ENCODE results near the gene PPIL4. TPM values are rescaled to one million over a fixed set of nuclear protein-coding genes. Genes with fewer than 3 reads are reported as not detected.

Gene PPIL4
- total and polyA plus RNA-seq, 2 donors (not counting 1 experiment from before 2014, with no cell fraction given) = 3.1 to 34.3 TPM

DNA sequence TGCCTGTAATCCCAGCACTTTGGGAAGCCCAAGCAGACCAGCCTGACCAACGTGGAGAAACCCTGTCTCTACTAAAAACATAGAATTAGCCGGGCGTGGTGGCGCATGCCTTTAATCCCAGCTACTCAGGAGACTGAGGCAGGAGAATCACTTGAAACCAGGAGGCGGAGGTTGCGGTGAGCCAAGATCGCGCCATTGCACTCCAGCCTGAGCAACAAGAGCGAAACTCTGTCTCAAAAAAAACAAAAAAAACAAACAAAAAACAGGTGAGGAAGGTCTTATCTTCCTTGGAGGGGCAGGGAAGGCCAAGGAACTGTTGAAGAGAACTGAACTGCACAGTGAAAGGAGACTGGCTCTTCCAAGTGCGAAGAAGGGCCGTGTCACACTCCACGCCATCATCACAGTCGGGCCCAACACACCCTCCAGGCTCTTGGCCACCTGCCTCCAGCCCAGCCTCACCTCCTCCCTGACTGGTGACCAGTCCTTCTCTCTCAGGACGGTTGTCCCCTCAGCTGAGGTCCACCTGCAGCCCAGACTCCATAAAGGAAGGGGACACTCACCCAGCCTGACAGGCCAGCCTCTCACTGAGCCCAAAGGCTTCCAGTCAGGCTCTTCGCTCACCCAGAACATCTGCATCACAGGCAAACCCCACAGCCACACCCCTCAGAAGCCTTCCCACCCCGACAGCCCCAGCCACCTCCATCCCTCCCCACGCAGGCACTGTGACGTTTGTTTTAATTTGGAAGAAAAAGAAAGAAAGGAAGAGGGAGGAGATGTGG lies 65.2 kb downstream of the PPIL4 start:
- no peaks in the 10 kb centered on the region for H3K27me3 ChIP-seq (replicated peaks in 1 of 4; ENCODE audit: control extremely low read depth in 1 of 4, control insufficient read depth in 3 of 4, insufficient read depth in 4 of 4, low read length in 3 of 4)
- ATAC-seq (ENCODE audit: low read depth) (no peak), DNase-seq (peak; percentile 80)
- H2AFZ ChIP-seq (ENCODE audit: insufficient read depth, low read depth, low read length, poor library complexity, severe bottlenecking) = peak overlapping the region; percentile 49
- Mint-ChIP-seq H3K4me3 (peak overlapping the region; percentile 94), H3K27ac (peak overlapping the region; percentile 99), H3K27me3 (no peaks in the 10 kb centered on the region), H3K9me3 (ENCODE audit: insufficient read depth) (no peaks in the 10 kb centered on the region), H3K4me1 (peaks cover 76% of the 10 kb centered on the region)
- peaks cover 70% of the 10 kb centered on the region for H3K79me2 ChIP-seq (ENCODE audit: control insufficient read depth, insufficient read depth, low read length)
- intact Hi-C loops (cut with micrococcal nuclease) = no loop called here
- peak overlapping the region; percentile 94 to 98 for H3K27ac ChIP-seq (ENCODE audit: low read length in 2 of 2)
- peaks cover 72 to 93% of the 10 kb centered on the region in 2 donors for H3K4me1 ChIP-seq (ENCODE audit: control insufficient read depth in 2 of 2, insufficient read depth in 2 of 2, low read length in 2 of 2)
- 20% methylated on average over 6 of the region's 18 CpGs for WGBS (ENCODE audit: insufficient coverage)
- ChIA-PET POLR2A (interaction anchor here (0.6 kb wide), 1 partner anchor 23 kb away, joined by 6 read pairs; no protein-coding TSS in a partner anchor), CTCF (interaction anchor here (1.6 to 2.3 kb wide), 3 partner anchors 9 to 65 kb away, joined by 6 to 9 read pairs (median 7); partner anchors contain the start of gene PPIL4)
- H3K36me3 ChIP-seq (replicated peaks in 1 of 2; ENCODE audit: control extremely low read depth in 1 of 2, control insufficient read depth in 1 of 2, extremely low read depth in 1 of 2, insufficient read depth in 2 of 2, low read length in 1 of 2) = peaks cover 0 to 34% of the 10 kb centered on the region in 2 experiments
- H3K9ac ChIP-seq (ENCODE audit: low read length) = peak overlapping the region; percentile 67
- peaks cover 8% of the 10 kb centered on the region for H4K20me1 ChIP-seq (ENCODE audit: control insufficient read depth, insufficient read depth, low read length, poor library complexity, severe bottlenecking)
- H3K4me3 ChIP-seq (ENCODE audit: control extremely low read depth in 1 of 5, extremely low read depth in 1 of 5, insufficient read depth in 1 of 5, low read depth in 2 of 5, low read length in 4 of 5) = peak overlapping the region; percentile 9 to 74 (median 69)
- TF ChIP-seq EZH2 (IDR thresholded peaks at IDR 0.05; ENCODE audit: borderline replicate concordance, insufficient read depth, low read depth, low read length, poor library complexity, severe bottlenecking) = no peak
- TF ChIP-seq, protein P1, sequence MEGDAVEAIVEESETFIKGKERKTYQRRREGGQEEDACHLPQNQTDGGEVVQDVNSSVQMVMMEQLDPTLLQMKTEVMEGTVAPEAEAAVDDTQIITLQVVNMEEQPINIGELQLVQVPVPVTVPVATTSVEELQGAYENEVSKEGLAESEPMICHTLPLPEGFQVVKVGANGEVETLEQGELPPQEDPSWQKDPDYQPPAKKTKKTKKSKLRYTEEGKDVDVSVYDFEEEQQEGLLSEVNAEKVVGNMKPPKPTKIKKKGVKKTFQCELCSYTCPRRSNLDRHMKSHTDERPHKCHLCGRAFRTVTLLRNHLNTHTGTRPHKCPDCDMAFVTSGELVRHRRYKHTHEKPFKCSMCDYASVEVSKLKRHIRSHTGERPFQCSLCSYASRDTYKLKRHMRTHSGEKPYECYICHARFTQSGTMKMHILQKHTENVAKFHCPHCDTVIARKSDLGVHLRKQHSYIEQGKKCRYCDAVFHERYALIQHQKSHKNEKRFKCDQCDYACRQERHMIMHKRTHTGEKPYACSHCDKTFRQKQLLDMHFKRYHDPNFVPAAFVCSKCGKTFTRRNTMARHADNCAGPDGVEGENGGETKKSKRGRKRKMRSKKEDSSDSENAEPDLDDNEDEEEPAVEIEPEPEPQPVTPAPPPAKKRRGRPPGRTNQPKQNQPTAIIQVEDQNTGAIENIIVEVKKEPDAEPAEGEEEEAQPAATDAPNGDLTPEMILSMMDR (IDR thresholded peaks at IDR 0.05) = no peak
- no peaks in the 10 kb centered on the region for H3K9me3 ChIP-seq (ENCODE audit: control extremely low read depth in 1 of 3, control insufficient read depth in 2 of 3, insufficient read depth in 1 of 3, low read length in 2 of 3)
- H3K4me2 ChIP-seq (replicated peaks; ENCODE audit: low read depth, low read length, poor library complexity, severe bottlenecking) = peak overlapping the region; percentile 97

Measured in B cell (primary cell).